ENCODE results near the gene LRIT3.
"Not testable (repeated sequence)": the region's sequence is repeated elsewhere in the genome, so short reads cannot be mapped to it uniquely, and the experiment has no call there.

LRIT3 gene

GRCh38 chr4:109850601-109851000 is 2.7 kb downstream of the LRIT3 start:
- DNase-seq: no peak

GRCh38 chr4:109859426-109860300 is 11.8 kb downstream of the LRIT3 start:
- DNase-seq: not testable (repeated sequence)

- no peak for DNase-seq
Observed at GRCh38 chr4:109861271-109861670, 13.4 kb downstream of the LRIT3 start.

- DNase-seq: no peak
Observed at GRCh38 chr4:109861916-109862511, 14.1 kb downstream of the LRIT3 start.

GRCh38 chr4:109864134-109864533 is 16.2 kb downstream of the LRIT3 start:
- DNase-seq: no peak

GRCh38 chr4:109870061-109870460 is 22.2 kb downstream of the LRIT3 start:
- no peak for DNase-seq

- no peak for DNase-seq
Observed at GRCh38 chr4:109872065-109872464, 24.2 kb downstream of the LRIT3 start.

- DNase-seq: no peak
Observed at GRCh38 chr4:109872950-109873656, 25.2 kb downstream of the LRIT3 start.

- no peak for DNase-seq
Observed at GRCh38 chr4:109873791-109874514, 26.0 kb downstream of the LRIT3 start.

GRCh38 chr4:109875106-109875505 is 27.2 kb downstream of the LRIT3 start:
- no peak for DNase-seq

- DNase-seq: not testable (repeated sequence)
Observed at GRCh38 chr4:109875553-109875952, 27.6 kb downstream of the LRIT3 start.

- DNase-seq: no peak
Observed at GRCh38 chr4:109876634-109877265, 28.8 kb downstream of the LRIT3 start.

GRCh38 chr4:109877400-109877799 is 29.5 kb downstream of the LRIT3 start:
- no peak for DNase-seq

GRCh38 chr4:109878355-109878754 is 30.4 kb downstream of the LRIT3 start:
- no peak for DNase-seq

GRCh38 chr4:109879081-109879480 is 31.2 kb downstream of the LRIT3 start:
- DNase-seq: no peak

- DNase-seq: no peak
Observed at GRCh38 chr4:109879636-109880314, 31.9 kb downstream of the LRIT3 start.

GRCh38 chr4:109886303-109886702 is 38.4 kb downstream of the LRIT3 start:
- DNase-seq: no peak

GRCh38 chr4:109887071-109887470 is 39.2 kb downstream of the LRIT3 start:
- DNase-seq: no peak

GRCh38 chr4:109890076-109890475 is 42.2 kb downstream of the LRIT3 start:
- DNase-seq: no peak

GRCh38 chr4:109902559-109903251 is 54.8 kb downstream of the LRIT3 start:
- no peak for DNase-seq

GRCh38 chr4:109908731-109909130 is 60.8 kb downstream of the LRIT3 start:
- no peak for DNase-seq

Measured in stimulated activated CD4-positive, alpha-beta T cell treated with anti-CD3 and anti-CD28 coated beads, Interleukin-2, amount 100 ng/mL, for 48 hours (primary cell).